ENCODE measurements around the gene SLC2A6.

SLC2A6 gene

GRCh38 chr9:133426011-133426410 lies 52.9 kb downstream of the SLC2A6 start:
- Histone ChIP-seq H3K9me3 (ENCODE audit: control insufficient read depth, low read length) (no peaks in the 10 kb centered on the region), H3K4me3 (ENCODE audit: low read length) (no peak overlapping the region), H3K4me1 (ENCODE audit: control insufficient read depth, insufficient read depth, low read length) (peaks cover 60% of the 10 kb centered on the region), H3K27me3 (ENCODE audit: control insufficient read depth, insufficient read depth, low read length) (peaks cover 3% of the 10 kb centered on the region), H3K9ac (ENCODE audit: low read length) (no peak overlapping the region), H3K36me3 (ENCODE audit: control insufficient read depth, insufficient read depth, low read length) (no peaks in the 10 kb centered on the region)

- peaks cover 69% of the 10 kb centered on the region for H3K4me1 ChIP-seq (ENCODE audit: control insufficient read depth, insufficient read depth, low read length)
- no peak overlapping the region for H3K4me3 ChIP-seq (ENCODE audit: low read length)
- H3K9ac ChIP-seq (ENCODE audit: low read length) = no peak overlapping the region
- no peaks in the 10 kb centered on the region for H3K36me3 ChIP-seq (ENCODE audit: control insufficient read depth, insufficient read depth, low read length)
- no peaks in the 10 kb centered on the region for H3K9me3 ChIP-seq (ENCODE audit: control insufficient read depth, low read length)
- H3K27me3 ChIP-seq (ENCODE audit: control insufficient read depth, insufficient read depth, low read length) = peaks cover 3% of the 10 kb centered on the region
Measured at GRCh38 chr9:133425049-133425632, 53.8 kb downstream of the SLC2A6 start.

GRCh38 chr9:133424187-133424586 lies 54.7 kb downstream of the SLC2A6 start:
- Histone ChIP-seq H3K9me3 (ENCODE audit: control insufficient read depth, low read length) (no peaks in the 10 kb centered on the region), H3K27me3 (ENCODE audit: control insufficient read depth, insufficient read depth, low read length) (peaks cover 3% of the 10 kb centered on the region), H3K9ac (ENCODE audit: low read length) (no peak overlapping the region), H3K4me1 (ENCODE audit: control insufficient read depth, insufficient read depth, low read length) (peaks cover 74% of the 10 kb centered on the region), H3K4me3 (ENCODE audit: low read length) (no peak overlapping the region), H3K36me3 (ENCODE audit: control insufficient read depth, insufficient read depth, low read length) (no peaks in the 10 kb centered on the region)

GRCh38 chr9:133423216-133423615 lies 55.7 kb downstream of the SLC2A6 start:
- H3K27me3 ChIP-seq (ENCODE audit: control insufficient read depth, insufficient read depth, low read length) = peaks cover 3% of the 10 kb centered on the region
- H3K36me3 ChIP-seq (ENCODE audit: control insufficient read depth, insufficient read depth, low read length) = no peaks in the 10 kb centered on the region
- no peaks in the 10 kb centered on the region for H3K9me3 ChIP-seq (ENCODE audit: control insufficient read depth, low read length)
- H3K9ac ChIP-seq (ENCODE audit: low read length) = no peak overlapping the region
- H3K4me3 ChIP-seq (ENCODE audit: low read length) = no peak overlapping the region
- peaks cover 79% of the 10 kb centered on the region for H3K4me1 ChIP-seq (ENCODE audit: control insufficient read depth, insufficient read depth, low read length)

GRCh38 chr9:133421615-133422542 lies 57.0 kb downstream of the SLC2A6 start, which contains the start of gene ADAMTS13:
Gene ADAMTS13 (plus strand): TSS chr9:133422367. CDS start chr9:133422444, 77 bp downstream.
- no peaks in the 10 kb centered on the region for H3K27me3 ChIP-seq (ENCODE audit: control insufficient read depth, insufficient read depth, low read length)
- H3K9ac ChIP-seq (ENCODE audit: low read length) = peak within 1 kb of the TSS; percentile 29

More at GRCh38 chr9:133421615-133422542, 57.0 kb downstream of the SLC2A6 start, which contains the start of gene ADAMTS13:
- Histone ChIP-seq H3K4me1 (ENCODE audit: control insufficient read depth, insufficient read depth, low read length) (peaks cover 71% of the 10 kb centered on the region), H3K9me3 (ENCODE audit: control insufficient read depth, low read length) (no peaks in the 10 kb centered on the region), H3K36me3 (ENCODE audit: control insufficient read depth, insufficient read depth, low read length) (no peaks in the 10 kb centered on the region), H3K4me3 (ENCODE audit: low read length) (no peak within 1 kb of the TSS)
